ENCODE measurements around the gene CPOX. TPM values are rescaled to one million over a fixed set of nuclear protein-coding genes. Genes with fewer than 3 reads are reported as not detected.

Gene CPOX
- total RNA-seq, 1 experiment from 2014 or later = 7.8 TPM

DNA sequence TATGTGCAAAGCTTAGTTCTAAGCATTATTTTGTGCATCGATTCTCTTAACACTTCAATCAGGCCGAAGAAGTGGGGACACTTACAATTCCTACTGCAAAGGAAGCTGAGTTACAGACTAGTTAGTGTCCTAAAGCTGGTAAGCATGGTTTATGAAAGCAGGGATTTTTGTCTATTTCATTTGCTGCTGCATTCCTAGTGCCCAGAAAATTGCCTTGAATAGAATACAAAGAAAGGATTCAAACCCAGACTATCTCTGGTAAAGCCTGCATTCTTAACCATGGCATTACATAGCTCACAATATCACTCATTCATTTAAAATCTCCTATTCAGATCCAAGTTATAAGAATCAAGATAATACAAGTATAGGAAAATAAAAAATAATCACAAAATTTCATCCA is 24.4 kb upstream of the CPOX start:
- no peaks in the 10 kb centered on the region for H3K9me3 ChIP-seq (ENCODE audit: low read length)
- no peaks in the 10 kb centered on the region for H4K20me1 ChIP-seq (ENCODE audit: insufficient read depth, low read depth, low read length)
- H3K4me1 ChIP-seq (ENCODE audit: low read length) = no peaks in the 10 kb centered on the region
- no peaks in the 10 kb centered on the region for H3K9me2 ChIP-seq (replicated peaks; ENCODE audit: insufficient read depth, low read length)
- no peak overlapping the region for H2AFZ ChIP-seq (ENCODE audit: low read length)
- H3K4me2 ChIP-seq (ENCODE audit: low read depth, low read length, poor library complexity, severe bottlenecking) = no peak overlapping the region
- H3K79me2 ChIP-seq (ENCODE audit: low read length) = no peaks in the 10 kb centered on the region
- H3K4me3 ChIP-seq (ENCODE audit: low read length) = no peak overlapping the region
- no peaks in the 10 kb centered on the region for H3K27me3 ChIP-seq (ENCODE audit: low read length)
- no peak for DNase-seq
- H3K9ac ChIP-seq (ENCODE audit: low read length) = no peak overlapping the region
- no peaks in the 10 kb centered on the region for H3K36me3 ChIP-seq (ENCODE audit: insufficient read depth, low read length)
- no peak overlapping the region for H3K27ac ChIP-seq (ENCODE audit: low read length)

DNA sequence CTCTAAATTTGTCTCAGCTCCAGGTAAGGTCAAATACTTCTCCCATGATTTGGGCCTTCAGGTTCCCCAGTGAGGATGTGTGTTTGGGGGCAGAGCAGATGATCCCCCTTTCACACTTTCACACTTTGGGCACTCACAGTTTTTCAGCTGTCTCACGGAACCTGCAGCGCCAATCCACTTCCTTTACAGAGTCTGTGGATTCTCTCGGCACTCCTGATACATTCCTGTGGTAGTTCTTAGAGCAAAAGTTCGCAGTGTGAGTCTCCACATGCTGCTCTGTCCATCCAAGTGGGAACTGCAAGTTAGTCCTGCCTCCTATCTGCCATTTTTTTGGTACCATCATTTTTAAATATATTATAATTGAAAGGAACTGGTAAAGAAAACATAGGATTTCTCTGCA is 20.2 kb upstream of the CPOX start:
- Histone ChIP-seq H3K9ac (ENCODE audit: low read length) (no peak overlapping the region), H3K27ac (ENCODE audit: low read length) (no peak overlapping the region)

DNA sequence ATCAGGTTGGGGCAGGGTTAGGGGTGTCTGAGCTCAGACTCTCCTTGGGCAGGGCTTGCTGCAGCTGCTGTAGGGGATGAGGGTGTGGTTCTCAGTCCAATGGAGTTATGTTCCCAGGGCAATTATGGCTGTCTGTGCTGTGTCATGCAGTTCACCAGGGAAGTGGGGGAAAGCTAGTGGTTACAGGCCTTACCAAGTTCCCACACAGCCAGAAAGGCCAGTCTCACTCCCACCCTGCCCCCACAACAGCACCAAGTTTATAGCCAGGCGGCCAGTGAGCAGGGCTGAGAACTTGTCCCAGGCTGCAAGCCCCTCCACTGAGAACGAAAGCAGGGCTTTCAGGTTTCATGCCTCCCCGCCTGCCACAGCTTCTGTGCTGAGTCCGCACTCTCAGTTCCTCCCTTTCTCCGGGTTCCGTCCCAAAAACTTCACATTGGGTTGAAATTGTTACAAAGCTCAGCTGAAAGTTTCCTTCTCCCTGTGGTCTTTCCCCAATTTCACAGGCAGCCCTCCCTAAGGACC is 19.6 kb upstream of the CPOX start:
- Histone ChIP-seq H3K4me3 (ENCODE audit: low read length) (no peak overlapping the region), H3K36me3 (ENCODE audit: insufficient read depth, low read length) (no peaks in the 10 kb centered on the region), H3K9ac (ENCODE audit: low read length) (no peak overlapping the region), H3K27ac (ENCODE audit: low read length) (no peak overlapping the region), H3K79me2 (ENCODE audit: low read length) (no peaks in the 10 kb centered on the region), H3K27me3 (ENCODE audit: low read length) (0 out of 2 replicates have a peak, but pooled peaks cover 3% of the 10 kb centered on the region), H4K20me1 (ENCODE audit: insufficient read depth, low read depth, low read length) (no peaks in the 10 kb centered on the region), H3K9me3 (ENCODE audit: low read length) (no peaks in the 10 kb centered on the region), H3K4me2 (ENCODE audit: low read depth, low read length, poor library complexity, severe bottlenecking) (no peak overlapping the region), H3K4me1 (ENCODE audit: low read length) (no peaks in the 10 kb centered on the region), H3K9me2 (replicated peaks; ENCODE audit: insufficient read depth, low read length) (no peaks in the 10 kb centered on the region), H2AFZ (ENCODE audit: low read length) (no peak overlapping the region)
- DNase-seq = no peak

More for the DNA sequence above, 20.2 kb upstream of the CPOX start:
- Histone ChIP-seq H3K79me2 (ENCODE audit: low read length) (no peaks in the 10 kb centered on the region), H3K4me1 (ENCODE audit: low read length) (no peaks in the 10 kb centered on the region), H3K4me2 (ENCODE audit: low read depth, low read length, poor library complexity, severe bottlenecking) (no peak overlapping the region), H4K20me1 (ENCODE audit: insufficient read depth, low read depth, low read length) (no peaks in the 10 kb centered on the region), H2AFZ (ENCODE audit: low read length) (no peak overlapping the region), H3K9me2 (replicated peaks; ENCODE audit: insufficient read depth, low read length) (no peaks in the 10 kb centered on the region), H3K4me3 (ENCODE audit: low read length) (no peak overlapping the region), H3K9me3 (ENCODE audit: low read length) (no peaks in the 10 kb centered on the region), H3K36me3 (ENCODE audit: insufficient read depth, low read length) (no peaks in the 10 kb centered on the region), H3K27me3 (ENCODE audit: low read length) (0 out of 2 replicates have a peak, but pooled peaks cover 3% of the 10 kb centered on the region)
- no peak for DNase-seq

DNA sequence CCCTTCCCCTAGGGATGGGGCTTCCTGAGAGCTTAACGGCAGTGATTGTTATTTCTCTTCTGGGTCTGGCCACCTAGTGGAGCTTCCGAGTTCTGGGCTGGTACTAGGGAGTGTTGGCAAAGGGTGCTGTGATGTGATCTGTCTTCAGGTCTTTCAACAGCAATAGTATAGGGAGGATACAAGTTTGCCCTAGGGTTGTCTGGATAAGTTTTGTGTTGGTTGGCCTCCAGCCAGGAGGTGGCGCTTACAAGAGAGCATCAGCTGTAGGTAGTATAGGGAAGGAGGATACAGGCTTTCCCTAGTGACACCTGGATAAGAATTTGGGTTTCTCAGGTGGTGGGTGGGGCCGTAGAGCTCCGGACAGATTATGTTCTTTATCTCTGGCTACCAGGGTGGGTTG is 19.2 kb upstream of the CPOX start:
- Histone ChIP-seq H4K20me1 (ENCODE audit: insufficient read depth, low read depth, low read length) (no peaks in the 10 kb centered on the region), H3K4me2 (ENCODE audit: low read depth, low read length, poor library complexity, severe bottlenecking) (no peak overlapping the region), H3K9me3 (ENCODE audit: low read length) (no peaks in the 10 kb centered on the region), H3K4me1 (ENCODE audit: low read length) (no peaks in the 10 kb centered on the region), H3K9me2 (replicated peaks; ENCODE audit: insufficient read depth, low read length) (no peaks in the 10 kb centered on the region), H3K9ac (ENCODE audit: low read length) (no peak overlapping the region), H3K27me3 (ENCODE audit: low read length) (0 out of 2 replicates have a peak, but pooled peaks cover 3% of the 10 kb centered on the region), H3K36me3 (ENCODE audit: insufficient read depth, low read length) (no peaks in the 10 kb centered on the region), H2AFZ (ENCODE audit: low read length) (no peak overlapping the region), H3K4me3 (ENCODE audit: low read length) (no peak overlapping the region), H3K27ac (ENCODE audit: low read length) (no peak overlapping the region), H3K79me2 (ENCODE audit: low read length) (no peaks in the 10 kb centered on the region)
- DNase-seq = peak; percentile 56

DNA sequence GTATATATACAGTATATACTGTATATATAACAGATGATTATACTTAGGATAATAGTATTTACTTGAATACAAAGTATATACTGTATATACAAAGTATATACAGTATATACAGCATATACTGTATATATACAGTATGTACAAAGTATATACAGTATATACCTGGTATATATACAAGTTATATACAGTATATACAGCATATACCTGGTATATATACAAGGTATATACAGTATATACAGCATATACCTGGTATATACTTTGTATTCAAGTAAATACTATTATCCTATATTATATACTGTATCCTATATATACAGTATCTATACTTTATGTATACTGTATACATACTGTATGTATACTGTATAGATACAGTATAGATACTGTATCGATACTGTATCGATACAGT is 14.6 kb upstream of the CPOX start:
- H4K20me1 ChIP-seq (ENCODE audit: insufficient read depth, low read depth, low read length) = no peaks in the 10 kb centered on the region
- H3K27ac ChIP-seq (ENCODE audit: low read length) = no peak overlapping the region
- H3K9ac ChIP-seq (ENCODE audit: low read length) = no peak overlapping the region
- no peak overlapping the region for H3K4me3 ChIP-seq (ENCODE audit: low read length)
- DNase-seq = no peak
- no peaks in the 10 kb centered on the region for H3K4me1 ChIP-seq (ENCODE audit: low read length)
- H3K36me3 ChIP-seq (ENCODE audit: insufficient read depth, low read length) = no peaks in the 10 kb centered on the region
- H3K79me2 ChIP-seq (ENCODE audit: low read length) = no peaks in the 10 kb centered on the region
- no peaks in the 10 kb centered on the region for H3K9me2 ChIP-seq (replicated peaks; ENCODE audit: insufficient read depth, low read length)
- no peak overlapping the region for H3K4me2 ChIP-seq (ENCODE audit: low read depth, low read length, poor library complexity, severe bottlenecking)
- 0 out of 2 replicates have a peak, but pooled peaks cover 3% of the 10 kb centered on the region for H3K27me3 ChIP-seq (ENCODE audit: low read length)
- H2AFZ ChIP-seq (ENCODE audit: low read length) = no peak overlapping the region
- 0 out of 2 replicates have a peak, but pooled peaks cover 3% of the 10 kb centered on the region for H3K9me3 ChIP-seq (ENCODE audit: low read length)

DNA sequence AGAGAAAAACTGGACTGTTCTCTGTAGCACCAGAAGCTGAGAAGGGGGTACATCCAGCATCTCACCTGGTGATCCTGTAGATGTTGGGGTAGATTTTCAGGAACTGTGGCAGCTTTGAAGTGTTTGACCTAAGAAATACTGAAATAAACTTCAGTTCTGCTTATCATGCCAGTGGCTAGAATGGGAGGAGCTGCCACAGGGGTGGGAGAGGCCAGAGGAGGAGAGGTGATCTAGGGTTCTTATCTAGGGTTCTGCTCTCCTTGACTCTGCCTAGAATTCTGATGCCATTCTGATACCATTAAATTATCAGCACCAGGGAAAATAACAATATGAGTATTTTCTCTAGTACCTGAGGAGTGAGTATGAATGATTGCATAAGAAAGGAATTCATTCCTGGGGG is 10.2 kb upstream of the CPOX start:
- no peak overlapping the region for H2AFZ ChIP-seq (ENCODE audit: low read length)
- no peaks in the 10 kb centered on the region for H4K20me1 ChIP-seq (ENCODE audit: insufficient read depth, low read depth, low read length)
- H3K4me2 ChIP-seq (ENCODE audit: low read depth, low read length, poor library complexity, severe bottlenecking) = no peak overlapping the region
- no peak overlapping the region for H3K9ac ChIP-seq (ENCODE audit: low read length)
- 0 out of 2 replicates have a peak, but pooled peaks cover 3% of the 10 kb centered on the region for H3K9me3 ChIP-seq (ENCODE audit: low read length)
- H3K27me3 ChIP-seq (ENCODE audit: low read length) = no peaks in the 10 kb centered on the region
- no peak overlapping the region for H3K4me3 ChIP-seq (ENCODE audit: low read length)
- H3K79me2 ChIP-seq (ENCODE audit: low read length) = no peaks in the 10 kb centered on the region
- H3K4me1 ChIP-seq (ENCODE audit: low read length) = no peaks in the 10 kb centered on the region
- no peaks in the 10 kb centered on the region for H3K9me2 ChIP-seq (replicated peaks; ENCODE audit: insufficient read depth, low read length)
- H3K27ac ChIP-seq (ENCODE audit: low read length) = no peak overlapping the region
- DNase-seq = no peak
- no peaks in the 10 kb centered on the region for H3K36me3 ChIP-seq (ENCODE audit: insufficient read depth, low read length)

DNA sequence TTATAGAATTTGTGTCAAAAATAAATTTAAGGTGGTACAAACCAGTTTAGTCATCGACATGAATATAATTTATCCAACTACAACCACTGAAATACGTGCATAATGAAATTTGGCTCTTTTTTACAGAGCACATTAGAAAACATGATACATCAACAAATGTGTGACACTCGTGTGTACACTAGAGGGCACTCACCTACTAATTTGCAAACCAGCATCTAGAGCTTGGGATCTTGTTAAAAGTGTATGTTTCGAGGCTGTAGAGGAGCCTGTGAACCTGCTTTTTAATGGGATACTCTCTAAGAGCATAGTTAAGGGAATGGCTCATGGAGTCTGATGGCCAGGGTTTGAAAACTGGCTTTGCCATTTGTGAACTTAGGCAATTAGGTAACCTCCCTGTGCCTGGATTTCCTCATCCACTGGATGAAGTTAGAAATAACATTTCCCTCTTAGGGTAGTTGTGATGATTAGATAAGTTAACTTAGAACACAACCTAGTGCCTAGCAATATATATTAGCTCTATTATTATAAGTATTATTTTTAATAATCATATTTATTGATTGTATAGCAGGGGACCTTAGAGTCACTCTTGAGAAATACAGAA is 8.8 kb upstream of the CPOX start:
- H4K20me1 ChIP-seq (ENCODE audit: insufficient read depth, low read depth, low read length) = no peaks in the 10 kb centered on the region
- H3K9ac ChIP-seq (ENCODE audit: low read length) = no peak overlapping the region
- H3K9me2 ChIP-seq (replicated peaks; ENCODE audit: insufficient read depth, low read length) = no peaks in the 10 kb centered on the region
- peak; percentile 77 for DNase-seq
- 0 out of 2 replicates have a peak, but pooled peaks cover under 1% of the 10 kb centered on the region for H3K9me3 ChIP-seq (ENCODE audit: low read length)
- no peak overlapping the region for H3K4me2 ChIP-seq (ENCODE audit: low read depth, low read length, poor library complexity, severe bottlenecking)
- H3K4me1 ChIP-seq (ENCODE audit: low read length) = 0 out of 2 replicates have a peak, but pooled peaks cover under 1% of the 10 kb centered on the region
- no peaks in the 10 kb centered on the region for H3K79me2 ChIP-seq (ENCODE audit: low read length)
- H3K27me3 ChIP-seq (ENCODE audit: low read length) = no peaks in the 10 kb centered on the region
- H3K4me3 ChIP-seq (ENCODE audit: low read length) = no peak overlapping the region
- no peak overlapping the region for H3K27ac ChIP-seq (ENCODE audit: low read length)
- H2AFZ ChIP-seq (ENCODE audit: low read length) = no peak overlapping the region
- H3K36me3 ChIP-seq (ENCODE audit: insufficient read depth, low read length) = no peaks in the 10 kb centered on the region

DNA sequence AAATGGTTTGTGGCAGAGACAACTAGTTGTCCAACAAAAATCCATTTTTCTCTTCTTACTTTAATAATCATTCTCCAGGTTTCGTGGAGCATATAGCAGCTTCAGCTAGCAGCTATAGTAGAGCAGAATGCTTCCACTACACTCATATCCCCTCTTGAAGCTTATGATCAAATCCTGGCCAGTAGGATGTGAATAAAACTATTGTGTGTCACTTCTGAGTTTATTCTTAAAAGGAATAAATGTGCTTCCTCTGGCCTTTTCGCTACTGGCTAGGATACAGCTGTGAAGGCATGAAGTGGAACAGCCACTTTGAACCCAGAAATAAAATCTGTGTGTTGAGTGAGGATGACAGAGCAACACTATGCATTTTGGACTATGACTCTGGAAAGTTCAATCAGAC is 7.8 kb upstream of the CPOX start:
- no peak overlapping the region for H3K27ac ChIP-seq (ENCODE audit: low read length)
- no peaks in the 10 kb centered on the region for H3K79me2 ChIP-seq (ENCODE audit: low read length)
- DNase-seq = no peak
- no peak overlapping the region for H3K4me2 ChIP-seq (ENCODE audit: low read depth, low read length, poor library complexity, severe bottlenecking)
- no peak overlapping the region for H2AFZ ChIP-seq (ENCODE audit: low read length)
- no peaks in the 10 kb centered on the region for H3K36me3 ChIP-seq (ENCODE audit: insufficient read depth, low read length)
- no peaks in the 10 kb centered on the region for H3K9me2 ChIP-seq (replicated peaks; ENCODE audit: insufficient read depth, low read length)
- H3K27me3 ChIP-seq (ENCODE audit: low read length) = no peaks in the 10 kb centered on the region
- H3K9me3 ChIP-seq (ENCODE audit: low read length) = no peaks in the 10 kb centered on the region
- 0 out of 2 replicates have a peak, but pooled peaks cover 2% of the 10 kb centered on the region for H3K4me1 ChIP-seq (ENCODE audit: low read length)
- no peaks in the 10 kb centered on the region for H4K20me1 ChIP-seq (ENCODE audit: insufficient read depth, low read depth, low read length)
- no peak overlapping the region for H3K9ac ChIP-seq (ENCODE audit: low read length)
- no peak overlapping the region for H3K4me3 ChIP-seq (ENCODE audit: low read length)

Data from Karpas-422 (cell line).